HG02623 (cell line): ENCODE measurements around the gene SPRR2E.
"Not testable (repeated sequence)": the region's sequence is repeated elsewhere in the genome, so short reads cannot be mapped to it uniquely, and the experiment has no call there.

ENCODE experiments used
- ATAC-seq: cut with Tn5 transposase; IDR thresholded peaks from one replicate; pipeline ENCODE4 v1.9.1; 2021; ENCODE audit warnings: moderate library complexity; ENCODE audit not compliant: unreplicated experiment

The SPRR2E gene

GRCh38 chr1:153094426-153094825, at the start of gene SPRR2E:
Gene SPRR2E (minus strand): TSS chr1:153094526. CDS start chr1:153093751, 775 bp downstream.
- ATAC-seq = no peak

- ATAC-seq = no peak
Observed at GRCh38 chr1:153141377-153141776, 47.1 kb upstream of the SPRR2E start.

DNA sequence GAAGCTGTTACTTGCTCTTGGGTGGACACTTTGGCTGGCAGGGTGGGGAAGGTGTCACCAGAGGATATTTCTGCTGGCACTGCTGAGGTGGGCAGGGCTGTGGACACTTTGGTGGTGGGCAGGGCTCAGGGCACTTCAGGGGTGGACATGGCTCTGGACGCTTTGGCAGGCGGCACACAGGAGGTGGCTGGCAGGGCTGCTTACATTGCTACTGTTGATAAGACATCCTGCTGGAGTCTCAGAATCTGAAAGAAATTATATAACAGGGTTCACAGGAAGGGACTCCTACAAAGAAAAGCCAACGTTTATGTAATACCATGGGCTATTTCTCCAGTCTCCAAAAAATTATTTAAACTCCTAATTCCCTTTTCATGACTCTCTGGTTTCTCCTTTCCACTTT, 46.2 kb upstream of the SPRR2E start:
- no peak for ATAC-seq

DNA sequence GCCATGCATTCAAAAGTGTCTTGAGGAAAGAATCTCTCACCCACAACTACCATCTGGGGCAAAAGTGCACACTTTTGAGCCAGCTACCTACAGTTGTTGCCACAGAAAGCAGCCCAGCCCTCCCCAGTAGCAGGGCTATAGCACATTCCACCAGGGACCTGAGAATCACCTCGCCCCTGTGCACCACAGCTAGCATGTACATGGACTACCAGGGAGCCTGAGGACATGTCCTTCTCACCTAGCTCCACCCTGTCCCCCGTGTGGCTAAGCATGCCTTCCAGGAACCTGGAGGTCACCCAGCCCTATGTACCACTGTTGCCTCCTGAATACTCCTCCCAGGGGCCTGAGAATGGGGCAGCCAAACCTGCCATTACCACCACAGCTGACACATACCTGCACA, 39.4 kb upstream of the SPRR2E start:
- no peak for ATAC-seq

- ATAC-seq = no peak
Observed at GRCh38 chr1:153133267-153133666, 38.9 kb upstream of the SPRR2E start.

- not testable (repeated sequence) for ATAC-seq
Observed at GRCh38 chr1:153128688-153129087, 34.4 kb upstream of the SPRR2E start.

DNA sequence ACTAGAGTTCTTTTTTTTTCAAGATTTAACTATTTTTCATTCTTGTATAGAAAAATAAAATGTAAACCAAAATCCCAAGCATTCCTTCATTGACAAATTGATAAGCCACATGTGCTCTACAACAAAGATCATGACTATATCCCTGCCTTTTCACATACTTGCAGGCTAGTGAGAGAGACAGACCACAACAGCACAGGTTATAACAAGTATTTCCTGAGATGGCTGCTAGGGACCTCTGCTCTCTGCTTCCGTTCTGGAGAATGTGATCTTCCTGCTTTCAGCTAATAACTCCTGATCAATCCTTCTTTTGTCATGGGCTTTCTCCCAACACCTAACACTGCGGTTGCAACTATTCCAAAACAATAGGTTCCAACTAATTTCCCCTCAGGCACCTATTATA, 33.0 kb upstream of the SPRR2E start:
- ATAC-seq = no peak

DNA sequence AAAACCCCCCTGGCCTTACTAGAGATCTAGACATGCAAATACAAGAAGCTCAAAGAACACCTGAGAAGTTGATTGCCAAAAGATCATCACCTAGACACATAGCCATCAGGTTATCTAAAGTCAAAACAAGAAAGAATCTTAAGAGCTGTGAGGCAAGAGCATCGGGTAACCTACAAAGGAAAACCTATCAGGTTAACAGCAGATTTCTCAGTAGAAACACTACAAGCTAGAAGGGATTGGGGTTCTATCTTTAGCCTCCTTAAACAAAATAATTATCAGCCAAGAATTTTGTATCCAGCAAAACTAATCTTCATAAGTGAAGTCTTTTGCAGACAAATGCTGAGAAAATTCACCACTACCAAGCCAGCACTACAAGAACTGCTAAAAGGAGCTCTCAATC, 31.2 kb upstream of the SPRR2E start:
- ATAC-seq = no peak

DNA sequence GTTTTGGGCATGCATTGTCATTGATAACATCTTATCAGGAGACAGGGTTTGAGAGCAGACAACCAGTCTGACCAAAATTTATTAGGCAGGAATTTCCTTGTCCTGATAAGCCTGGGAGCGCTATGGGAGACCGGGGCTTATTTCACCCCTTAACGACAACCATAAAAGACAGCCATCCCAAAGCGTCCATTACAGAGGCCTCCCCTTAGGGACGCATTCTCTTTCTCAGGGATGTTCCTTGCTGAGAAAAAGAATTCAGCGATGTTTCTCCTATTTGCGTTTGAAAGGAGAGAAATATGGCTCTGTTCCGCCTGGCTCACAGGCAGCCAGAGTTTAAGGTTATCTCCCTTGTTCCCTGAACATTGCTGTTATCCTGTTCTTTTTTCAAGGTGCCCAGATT, 29.5 kb upstream of the SPRR2E start:
- not testable (repeated sequence) for ATAC-seq

DNA sequence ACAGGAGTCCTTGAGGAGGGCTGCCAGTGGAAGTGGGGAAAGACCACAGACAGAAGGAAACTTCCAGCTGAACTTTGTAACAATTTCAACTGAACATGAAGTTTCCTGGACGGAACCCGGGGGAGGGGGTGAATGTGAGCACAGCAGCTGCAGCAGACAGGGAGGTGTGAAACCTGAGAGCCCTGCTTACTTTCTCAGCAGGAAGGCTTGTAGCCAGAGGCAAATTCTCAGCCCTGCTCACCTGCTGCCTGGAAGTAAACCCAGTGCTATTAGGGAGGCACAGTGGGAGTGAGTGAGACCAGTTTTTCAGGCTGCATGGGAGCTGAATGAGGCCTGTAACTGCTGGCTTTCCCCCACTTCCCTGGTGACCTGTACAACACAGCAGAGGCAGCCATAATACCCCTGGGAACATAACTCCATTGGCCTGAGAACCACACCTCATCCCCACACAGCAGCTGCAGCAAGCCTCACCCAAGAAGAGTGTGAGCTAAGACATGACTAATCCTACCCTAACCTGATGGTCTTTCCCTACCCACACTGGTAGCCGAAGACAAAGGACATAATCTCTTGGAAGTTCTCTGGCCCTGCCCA, 28.6 kb upstream of the SPRR2E start:
- ATAC-seq = no peak

GRCh38 chr1:153120945-153121344, 26.6 kb upstream of the SPRR2E start:
- no peak for ATAC-seq

- ATAC-seq = no peak
Observed at GRCh38 chr1:153119491-153119971, 25.2 kb upstream of the SPRR2E start.

- not testable (repeated sequence) for ATAC-seq
Observed at GRCh38 chr1:153115264-153115663, 20.9 kb upstream of the SPRR2E start.

DNA sequence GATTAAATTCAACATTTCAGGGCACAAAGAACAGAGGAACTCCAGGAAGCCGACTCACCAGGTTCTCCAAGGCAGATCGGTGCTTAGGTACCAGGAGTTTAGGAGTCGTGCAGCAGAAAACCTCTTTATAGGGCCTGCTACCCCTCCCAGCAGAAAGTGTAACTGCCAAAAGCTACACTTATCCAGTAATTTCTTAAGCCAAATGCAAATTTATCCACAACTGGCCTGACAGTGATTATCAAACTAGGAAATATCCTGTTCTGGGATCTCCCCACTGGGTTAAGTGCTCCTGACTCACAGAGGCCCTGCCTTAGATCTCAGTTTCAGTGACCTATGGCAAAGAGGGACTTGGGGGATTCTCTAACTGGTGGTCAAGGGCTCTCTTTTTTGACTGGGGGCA, 19.1 kb upstream of the SPRR2E start, which contains the start of gene SPRR2F:
TSS of gene SPRR2F (minus strand) at position 101 of the 400 bp plus-strand sequence. CDS start 783 bp downstream, outside the sequence.
- no peak for ATAC-seq

- not testable (repeated sequence) for ATAC-seq
Observed at GRCh38 chr1:153112454-153112853, 18.1 kb upstream of the SPRR2E start.

DNA sequence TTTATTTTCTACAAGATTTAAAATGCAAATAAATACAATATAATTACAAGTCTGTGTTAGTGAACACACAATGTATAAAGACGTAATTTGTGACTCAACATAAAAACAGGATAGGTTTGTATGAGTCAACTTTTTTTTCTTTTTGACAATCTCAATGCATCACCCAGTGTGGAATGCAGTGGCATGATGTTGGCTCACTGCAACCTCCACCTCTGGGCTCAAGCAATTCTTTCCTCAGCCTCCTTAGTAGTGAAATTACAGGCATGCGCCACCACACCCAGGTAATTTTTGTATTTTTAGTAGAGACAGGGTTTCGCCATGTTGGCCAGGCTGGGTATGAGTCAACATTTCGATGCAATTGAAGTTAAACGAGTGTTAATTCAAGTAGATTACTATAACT, 5.9 kb upstream of the SPRR2E start:
- ATAC-seq = no peak

DNA sequence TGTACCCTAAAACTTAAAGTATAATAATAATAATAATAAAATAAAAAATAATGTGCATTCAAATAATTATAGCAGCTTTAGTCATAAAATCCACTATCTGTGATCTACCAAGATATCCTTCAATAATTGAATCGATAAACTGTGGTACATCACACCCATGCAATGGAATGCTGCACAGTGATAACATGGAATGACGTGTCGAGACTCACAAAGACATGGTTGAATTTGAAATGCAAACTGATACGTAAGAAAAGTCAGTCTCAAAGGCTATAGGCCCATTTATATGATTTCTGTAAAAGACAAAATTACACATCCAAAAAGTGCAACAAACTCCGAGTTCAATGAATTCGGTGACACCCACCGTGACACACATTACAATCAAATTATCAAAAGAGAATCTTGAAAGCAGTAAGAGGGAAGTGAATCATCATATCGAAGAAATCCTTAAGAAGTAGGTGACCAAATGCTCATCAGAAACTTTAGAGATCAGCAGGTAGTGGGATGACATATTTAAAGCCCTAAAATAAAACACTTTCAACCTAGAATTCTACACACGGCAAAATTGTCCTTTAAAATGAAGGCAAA, 5.2 kb upstream of the SPRR2E start:
- ATAC-seq = no peak

DNA sequence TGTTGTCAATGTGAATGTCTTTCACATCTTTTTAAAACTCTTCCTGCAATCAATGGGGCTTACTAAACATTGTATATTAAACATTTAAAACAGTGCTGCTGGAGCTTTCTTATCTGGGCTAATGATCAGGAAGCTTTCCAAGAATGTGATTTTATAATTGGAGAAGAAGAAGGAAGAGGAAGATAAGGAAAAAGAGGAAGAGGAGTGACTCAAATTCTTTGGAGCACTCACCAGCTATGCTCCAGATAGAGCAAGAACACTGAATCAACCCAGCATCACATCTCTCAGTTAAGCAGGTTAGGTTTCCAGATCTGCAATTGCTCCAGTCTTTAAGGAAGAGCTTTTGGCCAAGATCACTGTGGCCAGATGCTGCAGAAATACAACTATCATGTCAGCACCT, 1.4 kb upstream of the SPRR2E start:
- ATAC-seq = no peak

- no peak for ATAC-seq
Observed at GRCh38 chr1:153087652-153088051, 6.7 kb downstream of the SPRR2E start.

DNA sequence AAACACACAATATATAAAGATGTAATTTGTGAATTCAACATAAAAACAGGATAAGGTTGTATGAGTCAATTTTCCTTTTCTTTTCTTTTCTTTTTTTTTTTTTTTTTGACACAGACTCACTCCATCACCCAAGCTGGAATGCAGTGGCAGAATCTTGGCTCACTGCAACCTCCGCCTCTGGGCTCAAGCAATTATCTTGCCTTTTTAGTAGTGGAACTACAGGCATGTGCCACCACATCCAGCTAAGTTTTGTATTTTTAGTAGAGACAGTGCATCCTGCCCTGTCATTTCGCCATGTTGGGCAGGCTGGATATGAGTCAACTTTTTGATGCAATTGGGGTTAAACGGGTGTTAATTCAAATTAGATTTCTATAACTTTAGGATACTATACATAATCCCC, 12.6 kb downstream of the SPRR2E start:
- no peak for ATAC-seq

DNA sequence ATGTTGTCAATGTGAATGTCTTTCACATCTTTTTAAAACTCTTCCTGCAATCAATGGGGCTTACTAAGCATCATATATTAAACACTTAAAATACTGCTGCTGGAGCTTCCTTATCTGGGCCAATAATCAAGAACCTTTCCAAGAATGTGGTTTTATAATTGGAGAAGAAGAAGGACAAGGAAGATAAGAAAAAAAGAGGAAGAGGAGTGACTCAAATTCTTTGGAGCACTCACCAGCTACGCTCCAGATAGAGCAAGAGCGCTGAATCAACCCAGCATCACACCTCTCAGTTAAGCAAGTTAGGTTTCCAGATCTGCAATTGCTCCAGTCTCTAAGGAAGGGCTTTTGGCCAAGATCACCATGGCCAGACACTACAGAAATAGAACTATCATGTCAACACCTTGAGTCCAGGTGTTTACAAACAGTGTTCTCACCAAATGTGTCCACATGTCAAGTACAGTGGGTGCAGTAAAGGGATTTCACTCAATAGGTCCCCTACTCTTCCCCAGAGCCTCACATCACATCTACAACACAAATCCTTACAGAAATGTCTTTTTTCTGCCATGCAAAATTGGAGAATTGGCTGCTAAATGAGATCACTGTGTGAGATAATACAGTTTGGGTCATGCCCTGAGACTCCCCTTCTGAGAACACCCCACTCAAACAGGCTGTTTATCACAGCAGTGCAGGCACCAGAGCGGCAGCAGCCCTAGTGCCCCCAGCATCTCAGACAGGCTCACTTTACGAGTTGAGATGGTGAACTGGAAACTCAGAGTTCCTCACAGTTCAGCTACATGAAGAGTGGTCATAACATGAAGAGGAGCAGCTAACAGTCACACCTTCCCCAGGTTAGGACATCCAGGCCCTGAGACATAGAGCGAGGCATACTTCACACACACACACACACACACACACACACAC, 21.3 kb downstream of the SPRR2E start:
- ATAC-seq = no peak

- no peak for ATAC-seq
Observed at GRCh38 chr1:153071511-153071910, 22.8 kb downstream of the SPRR2E start, which contains the start of gene SPRR2B. Gene SPRR2B (minus strand): TSS chr1:153071611. CDS start chr1:153070839, 772 bp downstream.
